Activated CD8-positive, alpha-beta T cell treated with anti-CD3 and anti-CD28 coated beads, Interleukin-2, amount 10 ng/mL, durations not matched to agents 7 days and 5 days (primary cell): ENCODE measurements around the gene CHMP2A. TPM values are rescaled to one million over a fixed set of nuclear protein-coding genes. Genes with fewer than 3 reads are reported as not detected.
"Not testable (repeated sequence)": the region's sequence is repeated elsewhere in the genome, so short reads cannot be mapped to it uniquely, and the experiment has no call there.

Source experiments
- ATAC-seq: fragments of 150-1000 bp; cut with Tn5 transposase; one replicate; pipeline ENCODE4 v1.10.0; 2021; ENCODE audit warnings: moderate library complexity
- CTCF ChIA-PET: fragments of 350-600 bp; sonication (Branson Sonifier 250); formaldehyde crosslinking; loops from one replicate; lab custom pipeline; 2021; ENCODE audit warnings: antibody characterized with exemption; lab: Charles Lee
- POLR2A ChIA-PET: fragments of 350-600 bp; sonication (Branson Sonifier 250); formaldehyde crosslinking; loops from one replicate; lab custom pipeline; 2021; ENCODE audit warnings: antibody characterized with exemption; lab: Charles Lee
- DNase-seq: peaks from one replicate; pipeline ENCODE4 v3.0.0-alpha.2; 2020
- H3K27ac Mint-ChIP-seq: one replicate; pipeline ENCODE4 v1.8.0; 2021; ENCODE audit warnings: mild to moderate bottlenecking, mixed read lengths
- H3K27me3 Mint-ChIP-seq: one replicate; pipeline ENCODE4 v1.8.0; 2021; ENCODE audit warnings: low read depth, mixed read lengths
- H3K36me3 Mint-ChIP-seq: one replicate; pipeline ENCODE4 v1.8.0; 2021; ENCODE audit warnings: low read depth, mixed read lengths
- H3K4me1 Mint-ChIP-seq: one replicate; pipeline ENCODE4 v1.8.0; 2021; ENCODE audit warnings: low read depth, mixed read lengths
- H3K4me3 Mint-ChIP-seq: one replicate; pipeline ENCODE4 v1.8.0; 2021; ENCODE audit warnings: mild to moderate bottlenecking, mixed read lengths
- H3K9me3 Mint-ChIP-seq: one replicate; pipeline ENCODE4 v1.8.0; 2022; ENCODE audit warnings: mixed read lengths; ENCODE audit not compliant: insufficient read depth
- total RNA-seq, 2 experiments: library from RNA; stranded (reverse); gene quantifications; one replicate each; pipeline ENCODE4 v1.2.3, GENCODE V29; 2021

The CHMP2A gene
- total RNA-seq, 2 experiments from 2014 or later: 108 to 114 TPM

GRCh38 chr19:58544591-58545285 lies 10.2 kb downstream of the CHMP2A start:
- Mint-ChIP-seq H3K4me3 (peak overlapping the region; percentile 97), H3K4me1 (peaks cover 35% of the 10 kb centered on the region), H3K36me3 (peaks cover 48% of the 10 kb centered on the region), H3K9me3 (no peaks in the 10 kb centered on the region), H3K27ac (peak overlapping the region; percentile 96), H3K27me3 (peaks cover 12% of the 10 kb centered on the region)
- ChIA-PET POLR2A (interaction anchor here (0.7 to 3.6 kb wide), 13 partner anchors 9 to 197 kb away, joined by 3 to 51 read pairs (median 4); partner anchors contain the start of genes CHMP2A, RPS5, SLC27A5 and UBE2M), CTCF (interaction anchor here (0.9 to 4.4 kb wide), 6 partner anchors 24 to 36 kb away, joined by 3 to 39 read pairs (median 6); partner anchors contain the start of gene ZBTB45)
- ATAC-seq: peak; percentile 41
- DNase-seq: peak; percentile 77

- H3K27me3 Mint-ChIP-seq: peaks cover 18% of the 10 kb centered on the region
- peaks cover 35% of the 10 kb centered on the region for H3K4me1 Mint-ChIP-seq
- ATAC-seq (peak; percentile 94), DNase-seq (peak; percentile 100)
- ChIA-PET POLR2A (interaction anchor here (0.7 to 3.6 kb wide), 13 partner anchors 10 to 196 kb away, joined by 3 to 51 read pairs (median 4); partner anchors contain the start of genes CHMP2A, RPS5 and ZBTB45), CTCF (interaction anchor here (0.9 to 4.4 kb wide), 6 partner anchors 11 to 37 kb away, joined by 3 to 39 read pairs (median 6); partner anchors contain the start of genes CHMP2A and ZBTB45)
- H3K27ac Mint-ChIP-seq: peak within 1 kb of the TSS; percentile 96
- H3K4me3 Mint-ChIP-seq: peak within 1 kb of the TSS; percentile 97
- peaks cover 41% of the 10 kb centered on the region for H3K36me3 Mint-ChIP-seq
- no peaks in the 10 kb centered on the region for H3K9me3 Mint-ChIP-seq
Observed at GRCh38 chr19:58543826-58544590, 10.9 kb downstream of the CHMP2A start, which contains the start of gene TRIM28. TRIM28 (plus strand) TSS chr19:58544064; CDS start chr19:58544758, 694 bp downstream.

- Mint-ChIP-seq H3K36me3 (peaks cover 31% of the 10 kb centered on the region), H3K4me1 (peaks cover 37% of the 10 kb centered on the region), H3K27ac (peak overlapping the region; percentile 15), H3K27me3 (peaks cover 20% of the 10 kb centered on the region)
- ATAC-seq, DNase-seq, H3K9me3 Mint-ChIP-seq, H3K4me3 Mint-ChIP-seq: not testable (repeated sequence)
- POLR2A ChIA-PET: interaction anchor here (1.0 to 3.6 kb wide), 4 partner anchors 11 to 188 kb away, joined by 3 to 51 read pairs (median 18); partner anchors contain the start of genes CHMP2A and ZBTB45
- CTCF ChIA-PET: interaction anchor here (0.9 to 4.4 kb wide), 4 partner anchors 12 to 38 kb away, joined by 3 to 39 read pairs (median 8); partner anchors contain the start of genes CHMP2A and ZBTB45
Observed at GRCh38 chr19:58542641-58543372, 12.1 kb downstream of the CHMP2A start.

- H3K36me3 Mint-ChIP-seq, POLR2A ChIA-PET, H3K4me3 Mint-ChIP-seq, H3K27ac Mint-ChIP-seq, H3K9me3 Mint-ChIP-seq, DNase-seq, ATAC-seq: not testable (repeated sequence)
- CTCF ChIA-PET: interaction anchor here (6.3 kb wide), 1 partner anchor 19 kb away, joined by 49 read pairs; the partner anchor contains the start of gene ZBTB45
- H3K27me3 Mint-ChIP-seq: peaks cover 20% of the 10 kb centered on the region
- peaks cover 19% of the 10 kb centered on the region for H3K4me1 Mint-ChIP-seq
Observed at GRCh38 chr19:58539169-58539559, 15.7 kb downstream of the CHMP2A start.

- peaks cover 14% of the 10 kb centered on the region for H3K4me1 Mint-ChIP-seq
- DNase-seq: peak; percentile 71
- ChIA-PET POLR2A (interaction anchor here (1.3 kb wide), 1 partner anchor 19 kb away, joined by 5 read pairs; the partner anchor contains the start of gene ZBTB45), CTCF (interaction anchor here (6.3 kb wide), 1 partner anchor 19 kb away, joined by 49 read pairs; the partner anchor contains the start of gene ZBTB45)
- no peaks in the 10 kb centered on the region for H3K9me3 Mint-ChIP-seq
- H3K36me3 Mint-ChIP-seq: no peaks in the 10 kb centered on the region
- ATAC-seq: peak; percentile 84
- peak overlapping the region; percentile 68 for H3K4me3 Mint-ChIP-seq
- H3K27ac Mint-ChIP-seq: peak overlapping the region; percentile 67
- peaks cover 20% of the 10 kb centered on the region for H3K27me3 Mint-ChIP-seq
Observed at GRCh38 chr19:58538257-58539168, 16.4 kb downstream of the CHMP2A start.

GRCh38 chr19:58536852-58537798 lies 17.8 kb downstream of the CHMP2A start:
- peaks cover 13% of the 10 kb centered on the region for H3K27me3 Mint-ChIP-seq
- H3K9me3 Mint-ChIP-seq: no peaks in the 10 kb centered on the region
- ChIA-PET POLR2A (interaction anchor here (1.3 kb wide), 1 partner anchor 17 kb away, joined by 5 read pairs; the partner anchor contains the start of gene ZBTB45), CTCF (interaction anchor here (6.3 kb wide), 1 partner anchor 17 kb away, joined by 49 read pairs; the partner anchor contains the start of gene ZBTB45)
- peaks cover 11% of the 10 kb centered on the region for H3K4me1 Mint-ChIP-seq
- H3K4me3 Mint-ChIP-seq: peak overlapping the region; percentile 68
- no peak overlapping the region for H3K27ac Mint-ChIP-seq
- DNase-seq (no peak), ATAC-seq (no peak)
- H3K36me3 Mint-ChIP-seq: no peaks in the 10 kb centered on the region

- CTCF ChIA-PET: interaction anchor here (0.8 to 6.3 kb wide), 2 partner anchors 16 to 22 kb away, joined by 3 to 49 read pairs; partner anchors contain the start of gene ZBTB45
- Mint-ChIP-seq H3K27me3 (peaks cover 8% of the 10 kb centered on the region), H3K27ac (no peak overlapping the region), H3K4me1 (peaks cover 11% of the 10 kb centered on the region), H3K9me3 (no peaks in the 10 kb centered on the region), H3K36me3 (no peaks in the 10 kb centered on the region), H3K4me3 (no peak overlapping the region)
- no peak for ATAC-seq
- POLR2A ChIA-PET: no interaction called here
- DNase-seq: no peak
Observed at GRCh38 chr19:58535857-58536256, 19.0 kb downstream of the CHMP2A start.

GRCh38 chr19:58531034-58531840 lies 23.7 kb downstream of the CHMP2A start:
- no peak overlapping the region for H3K27ac Mint-ChIP-seq
- H3K36me3 Mint-ChIP-seq: no peaks in the 10 kb centered on the region
- POLR2A ChIA-PET: no interaction called here
- DNase-seq (no peak), ATAC-seq (no peak)
- no peaks in the 10 kb centered on the region for H3K4me1 Mint-ChIP-seq
- H3K9me3 Mint-ChIP-seq: no peaks in the 10 kb centered on the region
- no peak overlapping the region for H3K4me3 Mint-ChIP-seq
- CTCF ChIA-PET: no interaction called here
- H3K27me3 Mint-ChIP-seq: no peaks in the 10 kb centered on the region

- Mint-ChIP-seq H3K9me3 (no peaks in the 10 kb centered on the region), H3K36me3 (no peaks in the 10 kb centered on the region), H3K4me3 (no peak overlapping the region), H3K27ac (no peak overlapping the region), H3K4me1 (no peaks in the 10 kb centered on the region), H3K27me3 (no peaks in the 10 kb centered on the region)
- no peak for DNase-seq
- CTCF ChIA-PET: interaction anchor here (1.3 kb wide), 1 partner anchor 9 kb away, joined by 5 read pairs; the partner anchor contains the start of gene ZBTB45
- POLR2A ChIA-PET: interaction anchor here (1.3 kb wide), 2 partner anchors 10 to 15 kb away, joined by 4 to 6 read pairs; partner anchors contain the start of genes TRIM28 and ZBTB45
- ATAC-seq: no peak
Observed at GRCh38 chr19:58529405-58529804, 25.5 kb downstream of the CHMP2A start.
